HUES48 (cell line): Measurements from ENCODE around the gene TNFAIP2.
"Not testable (repeated sequence)": the region's sequence is repeated elsewhere in the genome, so short reads cannot be mapped to it uniquely, and the experiment has no call there.

Source experiments
- H3K27ac ChIP-seq: one replicate; pipeline ENCODE4 v1.7.0; 2013; ENCODE audit warnings: low read depth, low read length, inconsistent platforms
- H3K27me3 ChIP-seq: 2 replicates; pipeline ENCODE4 v1.6.1; 2013; ENCODE audit warnings: mild to moderate bottlenecking, low read length; ENCODE audit not compliant: control insufficient read depth, insufficient read depth
- H3K36me3 ChIP-seq: 2 replicates; pipeline ENCODE4 v1.6.1; 2013; ENCODE audit warnings: low read length; ENCODE audit not compliant: control insufficient read depth, insufficient read depth
- H3K4me1 ChIP-seq: 2 replicates; pipeline ENCODE4 v1.6.1; 2013; ENCODE audit warnings: mild to moderate bottlenecking, low read length; ENCODE audit not compliant: control insufficient read depth, insufficient read depth
- H3K4me3 ChIP-seq: 2 replicates; pipeline ENCODE4 v1.5.1; 2013; ENCODE audit warnings: mild to moderate bottlenecking, low read depth, low read length
- H3K9ac ChIP-seq: 2 replicates; pipeline ENCODE4 v1.6.1; 2013; ENCODE audit warnings: mild to moderate bottlenecking, low read depth, low read length, moderate library complexity
- H3K9me3 ChIP-seq: 2 replicates; pipeline ENCODE4 v1.6.1; 2013; ENCODE audit warnings: low read length; ENCODE audit not compliant: control insufficient read depth, insufficient read depth

TNFAIP2 gene

GRCh38 chr14:103171206-103171605 lies 47.9 kb downstream of the TNFAIP2 start:
- not testable (repeated sequence) for H3K4me1 ChIP-seq, H3K27ac ChIP-seq, H3K4me3 ChIP-seq, H3K36me3 ChIP-seq, H3K9ac ChIP-seq, H3K27me3 ChIP-seq
- H3K9me3 ChIP-seq, result peaks cover 54% of the 10 kb centered on the region

GRCh38 chr14:103172921-103173320 lies 49.7 kb downstream of the TNFAIP2 start:
- Histone ChIP-seq H3K27ac (no peak overlapping the region), H3K4me1 (no peaks in the 10 kb centered on the region), H3K4me3 (no peak overlapping the region), H3K9ac (no peak overlapping the region), H3K27me3 (no peaks in the 10 kb centered on the region), H3K36me3 (no peaks in the 10 kb centered on the region), H3K9me3 (peaks cover 47% of the 10 kb centered on the region)

- not testable (repeated sequence) for H3K4me3 ChIP-seq, H3K27ac ChIP-seq, H3K4me1 ChIP-seq, H3K9ac ChIP-seq, H3K27me3 ChIP-seq, H3K36me3 ChIP-seq
- peaks cover 38% of the 10 kb centered on the region for H3K9me3 ChIP-seq
These were observed 50.6 kb downstream of the TNFAIP2 start for GRCh38 chr14:103173887-103174286.

GRCh38 chr14:103176176-103176575 lies 52.9 kb downstream of the TNFAIP2 start:
- H3K9me3 ChIP-seq, result peaks cover 16% of the 10 kb centered on the region
- H3K36me3 ChIP-seq, H3K4me1 ChIP-seq, H3K4me3 ChIP-seq, H3K27ac ChIP-seq, H3K27me3 ChIP-seq, H3K9ac ChIP-seq: not testable (repeated sequence)

GRCh38 chr14:103177376-103177775 lies 54.1 kb downstream of the TNFAIP2 start:
- H3K27ac ChIP-seq, result no peak overlapping the region
- no peaks in the 10 kb centered on the region for H3K27me3 ChIP-seq
- no peak overlapping the region for H3K4me3 ChIP-seq
- peaks cover 13% of the 10 kb centered on the region for H3K9me3 ChIP-seq
- H3K36me3 ChIP-seq, result no peaks in the 10 kb centered on the region
- no peaks in the 10 kb centered on the region for H3K4me1 ChIP-seq
- no peak overlapping the region for H3K9ac ChIP-seq

GRCh38 chr14:103178521-103178920 lies 55.3 kb downstream of the TNFAIP2 start:
- H3K9ac ChIP-seq, result no peak overlapping the region
- no peaks in the 10 kb centered on the region for H3K36me3 ChIP-seq
- no peaks in the 10 kb centered on the region for H3K4me1 ChIP-seq
- H3K27ac ChIP-seq, result no peak overlapping the region
- H3K27me3 ChIP-seq, result no peaks in the 10 kb centered on the region
- peaks cover 8% of the 10 kb centered on the region for H3K9me3 ChIP-seq
- H3K4me3 ChIP-seq, result no peak overlapping the region

- Histone ChIP-seq H3K36me3 (no peaks in the 10 kb centered on the region), H3K4me3 (no peak overlapping the region), H3K9me3 (peaks cover 2% of the 10 kb centered on the region), H3K27ac (no peak overlapping the region), H3K9ac (no peak overlapping the region), H3K27me3 (no peaks in the 10 kb centered on the region), H3K4me1 (no peaks in the 10 kb centered on the region)
These were observed 55.8 kb downstream of the TNFAIP2 start for GRCh38 chr14:103179094-103179493.

GRCh38 chr14:103180331-103180730 lies 57.1 kb downstream of the TNFAIP2 start:
- no peaks in the 10 kb centered on the region for H3K4me1 ChIP-seq
- no peak overlapping the region for H3K9ac ChIP-seq
- H3K27ac ChIP-seq, result no peak overlapping the region
- H3K27me3 ChIP-seq, result no peaks in the 10 kb centered on the region
- no peaks in the 10 kb centered on the region; the same call in 1 of the 2 replicates for H3K9me3 ChIP-seq
- H3K36me3 ChIP-seq, result no peaks in the 10 kb centered on the region
- no peak overlapping the region for H3K4me3 ChIP-seq

- Histone ChIP-seq H3K4me3 (no peak overlapping the region), H3K36me3 (no peaks in the 10 kb centered on the region), H3K4me1 (peaks cover 17% of the 10 kb centered on the region), H3K9ac (no peak overlapping the region), H3K27ac (no peak overlapping the region), H3K27me3 (peaks cover 14% of the 10 kb centered on the region), H3K9me3 (no peaks in the 10 kb centered on the region)
These were observed 60.8 kb downstream of the TNFAIP2 start for GRCh38 chr14:103184046-103184445.

- Histone ChIP-seq H3K9me3 (no peaks in the 10 kb centered on the region), H3K36me3 (no peaks in the 10 kb centered on the region), H3K27me3 (peaks cover 26% of the 10 kb centered on the region), H3K4me1 (peaks cover 17% of the 10 kb centered on the region), H3K4me3 (no peak overlapping the region), H3K27ac (no peak overlapping the region), H3K9ac (no peak overlapping the region)
These were observed 62.1 kb downstream of the TNFAIP2 start for GRCh38 chr14:103185051-103186029.

- no peak overlapping the region for H3K27ac ChIP-seq
- peaks cover 17% of the 10 kb centered on the region for H3K4me1 ChIP-seq
- H3K36me3 ChIP-seq, result no peaks in the 10 kb centered on the region
- peaks cover 34% of the 10 kb centered on the region for H3K27me3 ChIP-seq
- peak overlapping the region; percentile 16; the same call in 1 of the 2 replicates for H3K4me3 ChIP-seq
- no peaks in the 10 kb centered on the region for H3K9me3 ChIP-seq
- no peak overlapping the region for H3K9ac ChIP-seq
These were observed 63.1 kb downstream of the TNFAIP2 start for GRCh38 chr14:103186241-103186822.
